HG03045 (cell line): ENCODE data around the gene PDE4B.

ENCODE experiments used
- ATAC-seq: cut with Tn5 transposase; IDR thresholded peaks from one replicate; pipeline ENCODE4 v1.9.1; 2021; ENCODE audit warnings: mild to moderate bottlenecking, moderate library complexity; ENCODE audit not compliant: unreplicated experiment

The PDE4B gene

DNA sequence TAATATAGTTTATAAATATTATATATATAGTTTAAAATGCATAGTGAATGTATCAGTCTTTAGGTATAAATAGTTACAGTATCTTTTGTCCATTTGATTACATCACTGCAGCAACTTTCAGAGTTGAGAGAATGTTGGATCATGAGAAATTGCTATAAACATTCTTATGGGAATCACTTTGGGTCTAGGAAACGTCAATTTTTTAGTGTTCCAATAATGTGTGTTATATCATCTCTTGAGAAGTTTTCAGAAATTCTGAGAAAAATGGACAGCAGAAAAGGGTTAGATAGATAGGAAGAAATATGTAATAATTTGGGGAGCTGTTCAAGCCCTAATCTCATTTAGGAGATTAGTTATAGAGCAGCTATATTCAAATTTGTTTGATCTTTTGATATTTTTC, 556.1 kb downstream of the PDE4B start:
- ATAC-seq, result no peak

DNA sequence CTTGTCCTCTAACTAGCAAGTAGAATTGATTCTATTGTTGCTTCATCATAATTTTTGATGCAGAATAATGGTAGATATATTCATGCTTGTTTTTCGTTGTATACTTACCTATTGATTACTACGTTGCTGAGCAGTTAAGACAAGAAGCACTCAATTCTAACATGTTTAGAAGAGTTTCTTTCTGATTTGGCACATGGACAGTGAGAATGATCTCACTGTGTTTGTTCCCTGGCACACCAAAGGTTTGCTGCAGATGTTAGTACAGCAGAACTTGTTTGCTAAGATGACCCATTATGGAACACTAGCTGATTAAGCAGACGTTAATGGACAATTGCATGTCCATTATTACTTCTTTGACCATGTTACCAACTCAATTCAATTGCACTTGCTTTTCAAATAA, 556.5 kb downstream of the PDE4B start:
- ATAC-seq, result no peak

DNA sequence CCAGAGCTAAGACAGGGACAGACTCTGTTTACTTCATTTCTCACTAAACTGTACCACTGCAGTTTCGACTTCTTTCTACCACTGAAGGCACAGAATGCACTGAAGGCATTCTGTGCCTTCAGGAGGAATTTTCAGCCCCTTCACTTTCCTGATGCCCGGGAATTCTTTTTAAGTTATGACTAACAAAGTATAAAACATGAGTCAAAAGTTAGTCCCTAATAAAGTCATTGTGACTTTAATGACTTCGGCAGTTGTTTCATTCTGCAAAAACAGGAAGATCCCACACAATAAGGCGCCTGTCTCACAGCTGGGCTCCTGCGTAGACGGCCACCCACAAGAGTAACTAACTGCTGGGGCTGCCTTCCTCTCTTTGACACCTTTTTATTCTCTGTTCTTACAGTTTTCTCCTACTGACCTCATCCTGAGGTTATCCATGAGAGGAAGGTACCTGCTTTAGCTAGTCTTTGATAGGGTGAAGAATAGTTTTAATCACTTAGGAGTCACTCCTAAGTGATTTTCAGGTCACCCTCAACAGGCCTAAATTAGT, 557.4 kb downstream of the PDE4B start:
- ATAC-seq, result peak; percentile 74

DNA sequence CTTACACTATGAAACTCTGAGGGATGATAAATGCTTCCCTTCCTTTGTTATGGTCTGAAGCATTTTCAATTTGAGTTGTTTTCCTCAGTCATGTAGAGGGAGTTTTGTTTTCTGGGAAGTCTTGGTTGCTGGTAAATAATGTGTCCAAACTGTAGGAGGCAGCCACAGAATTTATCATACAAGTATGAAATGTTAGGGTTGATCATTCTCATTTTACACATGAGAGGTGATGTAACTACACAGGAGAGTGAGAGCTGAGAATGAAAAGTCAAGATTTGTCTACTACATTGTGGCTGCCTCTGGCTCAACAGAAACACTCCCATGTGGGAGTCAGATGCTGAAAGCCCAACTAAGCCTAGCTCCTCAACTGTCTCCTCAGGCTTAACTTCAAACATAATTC, 558.8 kb downstream of the PDE4B start:
- peak; percentile 28 for ATAC-seq

DNA sequence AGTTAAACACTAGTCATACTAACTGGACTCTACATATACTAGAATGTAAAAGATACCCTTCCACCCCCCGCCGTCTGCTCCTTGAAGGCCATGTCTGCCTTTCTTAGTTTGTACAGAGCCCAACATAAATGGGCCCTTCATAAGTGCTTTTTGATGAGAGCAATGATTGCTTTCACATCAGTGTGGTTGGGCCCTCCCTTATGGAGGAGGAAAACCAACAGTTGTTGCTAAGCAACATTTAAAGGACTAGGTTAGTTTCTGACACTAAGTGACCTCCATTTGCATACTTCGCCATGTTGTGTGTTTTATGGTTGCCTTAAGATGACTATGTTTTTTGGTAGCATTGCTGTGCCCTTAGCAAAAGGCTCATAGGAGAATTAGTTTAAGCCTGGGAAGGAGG, 559.2 kb downstream of the PDE4B start:
- peak; percentile 29 for ATAC-seq

DNA sequence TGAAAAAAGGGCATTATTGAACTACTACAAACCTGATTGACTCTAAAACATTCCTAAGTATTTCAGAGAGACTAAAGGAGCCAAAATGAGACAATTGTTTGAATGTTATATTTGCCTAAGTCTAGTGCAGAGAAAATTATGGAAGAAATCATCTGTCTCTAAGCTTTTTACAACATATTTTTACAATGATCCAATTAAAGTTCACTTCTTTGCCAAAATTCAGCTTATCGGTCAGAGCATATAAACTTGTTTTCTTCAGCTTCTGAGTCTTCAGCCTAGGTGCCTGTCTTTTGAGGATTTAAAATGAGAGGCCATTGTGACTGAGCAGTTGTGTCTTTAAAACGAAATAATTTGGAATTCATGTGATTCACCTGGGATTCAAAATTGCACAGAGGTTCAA, 560.1 kb downstream of the PDE4B start:
- ATAC-seq, result no peak

DNA sequence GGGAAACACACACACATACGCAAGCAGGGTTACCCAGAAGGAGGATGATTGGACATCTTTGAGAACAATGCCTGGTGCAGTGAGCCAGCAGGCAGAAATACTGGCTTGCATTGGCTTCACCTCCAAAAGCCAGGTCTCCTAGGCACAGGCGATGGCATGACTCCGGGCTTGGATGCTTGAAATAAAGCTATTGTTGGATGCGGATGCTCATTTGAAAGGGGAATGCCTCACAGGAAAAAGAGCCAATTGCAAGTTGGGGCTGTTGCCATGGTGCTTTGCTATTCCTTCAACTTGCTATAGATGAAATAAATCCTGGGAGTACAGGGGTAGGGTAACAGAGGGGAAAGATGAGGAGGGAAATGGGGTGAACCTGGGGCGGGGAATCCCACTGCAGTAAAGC, 560.6 kb downstream of the PDE4B start:
- ATAC-seq, result no peak

DNA sequence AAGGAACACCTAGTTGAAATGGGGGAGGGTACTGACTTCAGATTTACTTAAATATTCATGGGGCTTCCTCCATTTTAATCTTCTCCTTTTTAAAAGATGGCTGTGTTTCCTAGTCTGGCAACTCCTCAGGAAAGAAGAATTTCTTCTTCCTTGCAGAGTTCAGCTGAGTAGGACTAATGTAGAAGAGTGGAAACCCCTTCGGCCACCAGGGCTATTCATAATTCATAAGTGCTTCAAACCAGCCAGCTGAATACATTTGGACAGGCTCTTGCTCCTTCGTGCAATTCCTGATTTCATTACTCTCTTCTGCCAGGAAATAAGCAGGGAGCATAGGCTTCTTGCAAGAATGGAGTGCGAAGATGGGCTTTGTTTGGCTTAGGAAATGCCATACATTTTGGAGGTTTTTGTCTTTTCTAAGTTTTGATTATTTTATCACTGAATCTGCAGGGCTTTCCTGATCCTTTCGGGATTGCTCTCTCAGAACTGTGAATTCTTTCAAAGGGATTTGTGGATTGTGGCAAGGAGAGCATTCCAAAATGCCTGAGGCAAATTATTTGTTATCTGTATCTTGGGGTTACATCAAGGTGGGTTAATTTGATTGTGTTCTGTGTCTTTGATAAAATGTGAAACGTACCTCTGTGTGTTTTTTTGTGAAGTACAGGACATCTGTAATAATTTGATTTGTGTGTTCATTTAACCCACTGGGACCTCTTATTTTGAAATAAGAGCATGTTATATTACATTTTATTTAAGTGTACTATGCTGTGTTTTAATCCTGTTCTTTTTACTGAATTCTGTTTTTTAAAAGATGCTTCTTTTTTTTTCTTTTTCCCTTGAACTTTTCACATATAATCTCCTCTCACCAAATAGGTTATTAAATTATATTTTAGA, 561.9 kb downstream of the PDE4B start:
- ATAC-seq, result no peak

DNA sequence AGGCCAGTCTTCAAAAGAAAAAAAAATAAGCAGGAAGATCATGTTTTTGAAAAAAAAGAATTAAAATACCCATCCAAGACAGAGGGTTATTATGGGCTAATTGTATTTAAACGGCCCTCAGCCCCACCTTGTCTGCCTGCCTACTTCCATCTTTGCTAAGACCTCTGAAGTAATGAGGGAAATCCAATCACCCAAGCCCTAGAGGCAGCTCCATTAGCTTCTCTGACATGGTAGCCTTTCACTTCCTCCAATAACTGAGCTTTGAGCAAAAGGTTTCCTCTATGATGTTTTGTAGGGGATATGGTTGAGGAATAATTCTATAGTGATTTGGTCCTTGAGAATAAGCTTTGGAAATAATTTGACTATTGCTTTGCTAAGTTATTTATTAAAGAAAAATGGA, 563.1 kb downstream of the PDE4B start:
- no peak for ATAC-seq

DNA sequence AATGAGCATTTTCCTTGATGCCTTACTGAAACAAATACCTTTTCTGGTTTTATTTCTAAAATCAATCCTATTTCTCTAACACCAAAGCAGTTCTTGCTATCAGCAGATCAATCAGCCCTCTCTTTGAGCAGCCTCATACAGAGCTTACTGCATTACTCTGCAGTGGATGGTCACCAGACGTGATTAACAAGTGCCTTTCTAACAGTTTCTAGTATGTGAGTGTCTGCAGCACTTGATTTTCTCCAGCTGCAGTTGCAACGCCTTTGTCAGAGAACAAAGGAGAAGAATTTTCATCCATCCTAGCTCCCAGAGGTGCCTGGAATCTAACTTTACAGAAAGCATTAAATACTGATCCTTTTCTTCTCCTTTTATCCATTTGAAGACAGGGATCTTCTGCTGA, 563.9 kb downstream of the PDE4B start:
- no peak for ATAC-seq

DNA sequence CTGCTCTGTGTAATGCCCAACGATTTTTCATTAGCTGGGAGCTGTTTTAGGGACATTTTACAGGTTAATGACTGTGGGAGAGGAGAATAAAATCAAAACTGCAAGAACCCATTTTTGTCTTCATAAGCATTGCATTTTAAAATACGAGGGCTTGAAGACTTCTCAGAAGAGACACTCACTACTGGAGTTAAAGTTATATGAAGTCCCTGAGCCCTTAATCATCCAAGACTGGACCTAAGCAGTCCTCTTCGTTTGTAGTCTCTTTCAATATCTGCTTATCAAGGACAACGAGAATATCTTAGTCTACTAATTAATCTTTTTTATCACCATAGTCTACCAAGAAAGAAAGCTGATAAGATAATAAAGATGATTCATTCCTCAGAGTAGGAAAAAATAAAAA, 564.3 kb downstream of the PDE4B start:
- ATAC-seq, result no peak

DNA sequence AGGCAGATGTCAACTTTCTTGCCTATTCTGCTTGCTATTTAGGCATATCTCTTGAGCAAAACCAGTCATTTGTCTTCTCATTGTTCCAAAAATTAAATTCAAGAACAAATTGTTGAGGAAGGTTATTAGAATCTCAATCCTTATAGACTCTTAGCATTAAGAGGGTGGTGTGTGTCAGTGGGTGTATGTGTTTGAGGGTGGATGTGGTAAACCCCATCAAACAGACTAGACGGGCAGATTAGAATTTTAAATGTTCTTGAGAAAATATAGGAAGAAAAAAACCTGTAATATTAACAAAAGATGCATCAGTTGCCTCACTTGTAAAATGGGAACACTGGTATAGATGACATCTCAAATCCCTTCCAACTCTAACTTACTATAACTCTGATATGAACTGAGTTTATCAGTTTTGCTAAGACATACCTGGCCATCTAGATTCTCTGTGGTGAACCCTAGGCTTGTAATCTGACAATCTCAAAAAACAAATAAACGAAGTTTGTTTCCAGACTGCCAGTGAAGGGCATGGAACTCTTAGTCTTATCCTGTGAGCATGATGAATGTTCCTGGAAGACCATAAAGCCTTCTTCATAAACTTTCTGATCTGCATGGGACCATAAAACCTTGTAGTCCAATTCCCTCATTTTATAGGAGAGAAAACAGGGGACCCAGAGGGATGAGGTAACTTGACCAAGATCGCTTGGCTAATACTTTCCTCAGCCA, 564.9 kb downstream of the PDE4B start:
- ATAC-seq, result no peak

DNA sequence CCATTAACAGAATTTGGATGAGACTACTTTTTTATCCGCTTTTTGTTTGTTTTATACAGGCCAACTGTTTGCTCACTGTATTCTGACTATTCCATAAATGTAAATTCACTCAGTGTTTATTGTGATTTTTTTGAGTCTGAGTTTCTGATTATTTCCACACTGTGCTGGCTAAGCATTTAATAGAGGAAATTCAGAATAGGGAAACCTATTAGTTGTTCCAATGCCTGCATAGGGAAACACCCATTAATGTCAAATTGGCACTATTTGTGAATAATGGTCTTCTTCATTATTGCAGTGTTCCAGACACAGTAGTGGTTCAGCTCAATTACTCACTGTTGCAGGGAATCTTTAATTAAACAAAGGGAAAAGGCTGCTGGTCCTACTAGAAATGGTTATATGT, 566.6 kb downstream of the PDE4B start:
- no peak for ATAC-seq

DNA sequence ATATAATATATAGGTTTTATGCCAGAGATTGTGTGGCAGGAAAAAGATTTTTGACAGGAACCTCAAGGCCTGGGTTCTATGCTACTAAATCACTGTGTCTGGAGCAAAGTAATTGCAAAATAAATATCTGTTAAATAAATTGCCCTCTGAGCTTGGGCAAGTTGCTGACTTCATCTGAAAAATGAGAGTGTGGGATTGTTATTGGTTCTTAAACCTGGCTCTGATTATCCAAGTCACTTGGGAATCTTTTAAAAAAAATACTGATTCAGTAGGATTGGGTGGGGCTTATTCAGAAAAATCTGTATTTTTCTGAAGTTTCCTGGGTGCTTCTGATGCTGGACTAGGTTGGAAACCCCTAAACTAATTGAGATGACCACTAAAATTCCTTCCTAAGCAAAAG, 567.1 kb downstream of the PDE4B start:
- no peak for ATAC-seq

DNA sequence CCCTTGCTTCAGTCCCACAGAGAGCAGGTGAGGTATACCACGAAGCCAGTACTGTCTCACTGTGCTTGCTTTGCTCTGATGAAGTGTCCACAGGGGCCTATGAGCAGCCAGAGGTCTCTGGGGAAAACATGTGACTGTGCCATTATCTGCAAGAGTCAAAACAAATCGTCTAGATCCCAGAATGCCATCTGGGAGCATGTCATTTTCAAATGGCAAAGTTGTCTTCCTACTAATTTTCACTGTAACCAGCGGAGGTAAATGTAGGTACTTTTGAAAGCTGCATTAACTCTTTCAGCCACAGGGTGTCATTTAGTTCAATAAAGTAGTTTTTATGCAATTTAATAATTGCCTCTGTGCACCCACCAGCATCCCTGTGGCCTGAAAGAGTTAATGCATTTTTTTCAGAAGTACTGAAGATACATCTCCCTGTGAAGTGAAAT, 567.6 kb downstream of the PDE4B start:
- no peak for ATAC-seq

DNA sequence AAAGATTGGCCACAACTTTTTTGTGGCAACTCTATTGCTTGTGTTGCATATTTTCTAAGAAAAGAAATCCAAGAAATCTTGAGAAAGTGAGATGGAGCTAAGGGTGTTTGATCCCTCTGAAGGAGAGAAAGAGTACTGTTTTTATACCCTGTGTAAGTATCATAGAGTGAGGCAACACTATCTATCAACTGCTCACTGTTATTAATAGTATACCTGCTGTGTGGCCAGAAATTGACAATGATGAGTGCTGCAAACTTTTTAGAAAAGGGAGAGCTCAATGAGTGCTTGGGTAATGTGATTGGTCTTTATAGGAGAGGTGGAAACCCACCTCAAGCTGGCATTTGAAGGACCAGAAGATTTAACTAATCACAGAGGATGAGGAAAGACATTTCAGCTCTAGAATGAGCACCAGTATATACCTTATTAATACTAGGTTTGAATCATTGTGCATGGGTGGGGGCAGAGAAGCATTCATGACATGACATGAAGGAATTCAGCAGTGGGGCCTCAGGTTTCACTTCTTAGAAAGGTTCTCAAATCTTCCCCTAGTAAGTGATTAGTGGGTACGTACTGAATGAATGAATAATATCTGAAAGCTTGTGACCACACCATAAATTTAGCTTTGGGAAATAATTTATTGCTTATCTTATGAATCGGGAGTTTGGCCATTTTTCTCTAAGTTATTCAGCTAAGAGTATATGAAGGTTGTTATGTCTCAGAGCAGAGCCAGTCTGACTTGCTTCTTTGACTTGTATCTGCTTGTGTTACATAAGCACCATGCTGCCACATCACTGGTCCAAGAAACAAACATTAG, 572.1 kb downstream of the PDE4B start:
- ATAC-seq, result peak; percentile 47

DNA sequence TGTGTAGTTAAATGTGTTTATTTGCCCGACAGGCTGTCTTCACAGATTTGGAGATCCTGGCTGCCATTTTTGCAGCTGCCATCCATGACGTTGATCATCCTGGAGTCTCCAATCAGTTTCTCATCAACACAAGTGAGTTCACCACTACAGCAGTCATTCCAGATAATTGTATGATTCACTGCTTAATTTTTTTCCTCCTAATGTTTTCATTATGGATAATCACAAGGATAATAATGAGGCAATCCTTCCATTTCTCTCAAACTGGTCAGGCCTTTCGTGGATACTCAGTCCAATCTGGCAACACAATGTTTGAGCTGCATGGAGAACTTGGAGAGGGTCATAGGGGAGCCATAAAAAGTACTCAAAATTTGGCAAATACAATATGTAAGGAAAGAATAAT, 572.9 kb downstream of the PDE4B start:
- ATAC-seq, result no peak

DNA sequence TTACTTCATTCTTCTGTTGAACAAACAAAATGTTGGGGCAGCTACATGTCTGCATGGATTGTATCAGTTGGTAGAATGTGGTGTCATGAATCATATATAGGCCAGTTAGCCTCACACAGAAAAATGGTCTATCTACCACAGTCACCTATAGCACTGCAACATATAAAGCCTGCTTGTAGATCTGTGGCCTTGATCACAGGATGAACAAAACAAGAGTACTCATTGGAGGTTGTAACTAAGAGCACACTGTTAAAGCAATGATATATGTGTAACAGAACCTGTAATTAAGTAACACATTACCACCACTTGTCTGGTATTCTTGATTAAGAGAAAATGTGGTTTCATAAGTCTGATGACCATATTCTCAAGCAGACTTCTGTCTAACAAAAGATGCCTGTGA, 573.9 kb downstream of the PDE4B start:
- no peak for ATAC-seq

DNA sequence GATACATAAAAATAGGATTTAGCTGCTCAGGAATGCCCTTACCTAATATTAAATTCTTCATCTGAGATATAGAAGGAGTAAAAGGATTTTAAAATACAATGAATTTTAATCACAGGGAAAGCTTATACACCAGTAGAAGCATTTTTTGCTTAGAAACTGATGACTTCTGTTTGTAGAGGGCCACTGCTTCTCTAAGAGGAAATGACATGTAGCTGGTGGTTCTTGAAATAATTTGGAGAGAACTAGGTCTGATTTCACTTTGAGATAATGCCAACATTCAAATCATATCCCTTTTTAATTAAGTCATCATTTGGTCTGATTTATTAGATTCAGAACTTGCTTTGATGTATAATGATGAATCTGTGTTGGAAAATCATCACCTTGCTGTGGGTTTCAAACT, 574.7 kb downstream of the PDE4B start:
- ATAC-seq, result no peak

DNA sequence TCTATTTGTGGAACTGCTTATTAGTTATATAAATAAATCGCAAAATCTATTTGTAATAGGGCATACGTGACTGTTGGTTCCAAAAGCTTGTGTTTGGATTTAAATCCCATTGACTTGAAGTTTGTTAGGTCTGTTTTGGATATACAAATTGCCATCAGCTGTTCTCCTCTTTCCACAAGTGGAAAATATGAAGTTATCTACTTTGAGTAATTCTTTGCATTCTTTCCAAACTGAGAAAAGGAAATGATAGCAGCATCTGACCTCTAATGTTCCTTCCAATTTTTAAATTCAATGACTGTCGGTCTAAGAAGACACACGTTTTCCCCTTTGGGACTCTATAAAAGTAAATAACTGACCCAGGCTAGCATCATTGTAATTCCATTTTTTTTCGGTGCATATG, 575.6 kb downstream of the PDE4B start:
- no peak for ATAC-seq

DNA sequence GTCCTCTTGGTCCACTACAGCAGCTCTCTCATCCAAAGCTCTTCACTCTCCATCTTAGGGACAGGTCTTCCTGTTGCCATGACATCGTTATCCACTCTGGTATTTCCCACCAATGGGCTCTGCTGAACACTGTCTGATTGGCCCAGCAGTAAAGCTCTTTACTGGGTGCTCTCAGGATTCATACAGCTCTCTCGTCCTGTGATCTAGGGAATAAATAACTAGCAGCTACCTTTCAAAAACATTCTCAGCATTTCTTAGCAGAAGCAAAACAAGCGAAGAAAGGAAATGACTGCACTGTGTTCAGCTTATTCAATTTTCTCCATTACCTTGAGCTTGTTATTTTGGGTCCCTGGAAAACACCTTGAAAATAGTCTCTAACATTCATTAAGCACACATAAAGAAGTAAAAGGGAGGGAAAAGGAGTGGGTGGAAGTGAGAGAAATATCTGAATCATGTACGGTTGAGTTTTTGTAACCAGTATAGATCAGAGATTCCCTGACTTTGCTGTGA, 577.8 kb downstream of the PDE4B start:
- ATAC-seq, result peak; percentile 23
